ENCODE measurements around the gene NAT16. TPM values are rescaled to one million over a fixed set of nuclear protein-coding genes. Genes with fewer than 3 reads are reported as not detected.

The NAT16 gene
- total and polyA plus RNA-seq, 9 of the 15 experiments (the other 6 are each of a cell fraction or from before 2014, with no cell fraction given): 0.04 TPM; not detected in 8

- TF ChIP-seq EHMT2 (IDR thresholded peaks at IDR 0.05) (peak; percentile 81), POLR2B (IDR thresholded peaks at IDR 0.05; ENCODE audit: low read depth, partially characterized antibody) (no peak), REST (IDR thresholded peaks at IDR 0.05; ENCODE audit: borderline replicate concordance) (peak; percentile 20; the same call in 1 of the 2 replicates), REST (CRISPR knock-in tag; IDR thresholded peaks at IDR 0.05; ENCODE audit: low read depth) (no peak), FOS (IDR thresholded peaks at IDR 0.05; ENCODE audit: extremely low read depth, insufficient read length) (peak; percentile 49), TOE1 (IDR thresholded peaks at IDR 0.05; ENCODE audit: borderline replicate concordance) (no peak), TOE1 (CRISPR knock-in tag; IDR thresholded peaks at IDR 0.05; ENCODE audit: borderline replicate concordance, low read depth) (no peak), ZBTB5 (IDR thresholded peaks at IDR 0.05) (no peak), HNRNPUL1 (IDR thresholded peaks at IDR 0.05; ENCODE audit: low read length) (no peak), ZNF76 (CRISPR knock-in tag; IDR thresholded peaks at IDR 0.05; ENCODE audit: borderline replicate concordance) (no peak), E2F4 (CRISPR knock-in tag; IDR thresholded peaks at IDR 0.05; ENCODE audit: low read depth) (no peak), ETV6 (IDR thresholded peaks at IDR 0.05; ENCODE audit: borderline replicate concordance in 1 of 2, low read depth in 2 of 2, low read length in 1 of 2) (no peak), ETV6 (CRISPR knock-in tag; IDR thresholded peaks at IDR 0.05; ENCODE audit: borderline replicate concordance) (no peak), SNRNP70 (optimal IDR thresholded peaks at IDR 0.05; ENCODE audit: low read depth, low read length) (no peak), GATAD2A (IDR thresholded peaks at IDR 0.05) (0 out of 2 replicates have a peak, but pooled peaks have one; percentile 38), EGR1 (conservative IDR thresholded peaks at IDR 0.05) (peak; percentile 97), KDM1A (IDR thresholded peaks at IDR 0.05) (no peak; a peak in 2 of 4 replicates)
Measured at GRCh38 chr7:101169110-101169837, 10.8 kb downstream of the NAT16 start (continued).
